RWPE2 (cell line): ENCODE data around the gene PTPRN2.
"Not testable (repeated sequence)": the region's sequence is repeated elsewhere in the genome, so short reads cannot be mapped to it uniquely, and the experiment has no call there.

Source experiments
- ATAC-seq: fragments of 200-7000 bp; cut with Tn5 transposase; 3 replicates; pipeline ENCODE4 v1.9.1; 2021; ENCODE audit warnings: low read depth
- DNase-seq: peaks from one replicate; pipeline ENCODE4 v3.0.0-alpha.2; 2020; ENCODE audit warnings: low spot score
- H3K27ac ChIP-seq: fragments of 450-650 bp; 2 replicates; pipeline ENCODE4 v1.5.1; 2017; ENCODE audit warnings: mild to moderate bottlenecking; ENCODE audit not compliant: poor library complexity, severe bottlenecking
- H3K27me3 ChIP-seq: fragments of 250-450 bp; sonication (Bioruptor Pico); 2 replicates; pipeline ENCODE4 v1.5.1; 2021; ENCODE audit warnings: mild to moderate bottlenecking, moderate library complexity; ENCODE audit not compliant: insufficient read depth, poor library complexity, severe bottlenecking
- H3K36me3 ChIP-seq: fragments of 250-450 bp; sonication (Bioruptor Pico); 2 replicates; pipeline ENCODE4 v1.5.1; 2020; ENCODE audit warnings: low read depth, mild to moderate bottlenecking, moderate library complexity
- H3K4me1 ChIP-seq: fragments of 250-450 bp; sonication (Bioruptor Pico); 2 replicates; pipeline ENCODE4 v1.5.1; 2021; ENCODE audit warnings: mild to moderate bottlenecking, moderate library complexity; ENCODE audit not compliant: insufficient read depth, poor library complexity, severe bottlenecking
- H3K4me3 ChIP-seq: fragments of 250-450 bp; sonication (Bioruptor Pico); 2 replicates; pipeline ENCODE4 v1.5.1; 2021; ENCODE audit warnings: mild to moderate bottlenecking, moderate library complexity; ENCODE audit not compliant: severe bottlenecking
- H3K9me3 ChIP-seq: fragments of 250-450 bp; sonication (Bioruptor Pico); 2 replicates; pipeline ENCODE4 v1.5.1; 2021; ENCODE audit warnings: mild to moderate bottlenecking, moderate library complexity; ENCODE audit not compliant: severe bottlenecking
- CTCF ChIP-seq: fragments of 450-650 bp; IDR thresholded peaks from one replicate; pipeline ENCODE4 v1.5.1; 2017; ENCODE audit warnings: mild to moderate bottlenecking, moderate library complexity; ENCODE audit not compliant: poor library complexity, severe bottlenecking

Gene PTPRN2

GRCh38 chr7:158420591-158421340 lies 166.9 kb downstream of the PTPRN2 start:
- H3K27me3 ChIP-seq: no peaks in the 10 kb centered on the region
- no peak for ATAC-seq
- no peak overlapping the region for H3K4me3 ChIP-seq
- DNase-seq: no peak
- no peaks in the 10 kb centered on the region for H3K36me3 ChIP-seq
- H3K9me3 ChIP-seq: peaks cover 5% of the 10 kb centered on the region
- no peak for TF ChIP-seq CTCF
- H3K27ac ChIP-seq: no peak overlapping the region
- no peaks in the 10 kb centered on the region for H3K4me1 ChIP-seq

- DNase-seq (no peak), ATAC-seq (no peak)
- Histone ChIP-seq H3K27me3 (no peaks in the 10 kb centered on the region), H3K27ac (no peak overlapping the region), H3K9me3 (peaks cover 5% of the 10 kb centered on the region), H3K4me3 (no peak overlapping the region), H3K4me1 (no peaks in the 10 kb centered on the region), H3K36me3 (no peaks in the 10 kb centered on the region)
- TF ChIP-seq CTCF: no peak
Measured at GRCh38 chr7:158419238-158419785, 168.3 kb downstream of the PTPRN2 start.

GRCh38 chr7:158418395-158418794 lies 169.2 kb downstream of the PTPRN2 start:
- ATAC-seq, H3K27ac ChIP-seq, H3K4me3 ChIP-seq, H3K27me3 ChIP-seq, H3K4me1 ChIP-seq, H3K9me3 ChIP-seq, H3K36me3 ChIP-seq, DNase-seq: not testable (repeated sequence)

- Histone ChIP-seq H3K4me3 (no peak overlapping the region), H3K9me3 (peaks cover 5% of the 10 kb centered on the region), H3K36me3 (no peaks in the 10 kb centered on the region), H3K4me1 (no peaks in the 10 kb centered on the region), H3K27ac (no peak overlapping the region), H3K27me3 (no peaks in the 10 kb centered on the region)
- DNase-seq (no peak), ATAC-seq (no peak)
- no peak for TF ChIP-seq CTCF
Measured at GRCh38 chr7:158416283-158416933, 171.2 kb downstream of the PTPRN2 start.

GRCh38 chr7:158415316-158415715 lies 172.3 kb downstream of the PTPRN2 start:
- TF ChIP-seq CTCF: no peak
- no peak overlapping the region for H3K27ac ChIP-seq
- no peaks in the 10 kb centered on the region for H3K27me3 ChIP-seq
- ATAC-seq: no peak
- H3K4me1 ChIP-seq: no peaks in the 10 kb centered on the region
- no peaks in the 10 kb centered on the region for H3K36me3 ChIP-seq
- H3K9me3 ChIP-seq: peaks cover 5% of the 10 kb centered on the region
- H3K4me3 ChIP-seq: no peak overlapping the region
- no peak for DNase-seq
